HUES6 (cell line): ENCODE results near the gene ADAM8.

ENCODE experiments used
- H3K27ac ChIP-seq: 2 replicates; pipeline ENCODE4 v1.7.0; 2013; ENCODE audit warnings: low read depth, mild to moderate bottlenecking, low read length, inconsistent platforms
- H3K27me3 ChIP-seq: 2 replicates; pipeline ENCODE4 v1.6.1; 2013; ENCODE audit warnings: low read length; ENCODE audit not compliant: control insufficient read depth, insufficient read depth
- H3K36me3 ChIP-seq: 2 replicates; pipeline ENCODE4 v1.6.1; 2013; ENCODE audit warnings: low read length; ENCODE audit not compliant: control insufficient read depth, insufficient read depth
- H3K4me1 ChIP-seq: 2 replicates; pipeline ENCODE4 v1.6.1; 2013; ENCODE audit warnings: low read length; ENCODE audit not compliant: control insufficient read depth, insufficient read depth
- H3K4me3 ChIP-seq: 2 replicates; pipeline ENCODE4 v1.5.1; 2013; ENCODE audit warnings: low read depth, low read length
- H3K9ac ChIP-seq: one replicate; pipeline ENCODE4 v1.6.1; 2013; ENCODE audit warnings: mild to moderate bottlenecking, low read length
- H3K9me3 ChIP-seq: 2 replicates; pipeline ENCODE4 v1.6.1; 2013; ENCODE audit warnings: low read depth, low read length; ENCODE audit not compliant: control insufficient read depth, insufficient read depth

ADAM8 gene

DNA sequence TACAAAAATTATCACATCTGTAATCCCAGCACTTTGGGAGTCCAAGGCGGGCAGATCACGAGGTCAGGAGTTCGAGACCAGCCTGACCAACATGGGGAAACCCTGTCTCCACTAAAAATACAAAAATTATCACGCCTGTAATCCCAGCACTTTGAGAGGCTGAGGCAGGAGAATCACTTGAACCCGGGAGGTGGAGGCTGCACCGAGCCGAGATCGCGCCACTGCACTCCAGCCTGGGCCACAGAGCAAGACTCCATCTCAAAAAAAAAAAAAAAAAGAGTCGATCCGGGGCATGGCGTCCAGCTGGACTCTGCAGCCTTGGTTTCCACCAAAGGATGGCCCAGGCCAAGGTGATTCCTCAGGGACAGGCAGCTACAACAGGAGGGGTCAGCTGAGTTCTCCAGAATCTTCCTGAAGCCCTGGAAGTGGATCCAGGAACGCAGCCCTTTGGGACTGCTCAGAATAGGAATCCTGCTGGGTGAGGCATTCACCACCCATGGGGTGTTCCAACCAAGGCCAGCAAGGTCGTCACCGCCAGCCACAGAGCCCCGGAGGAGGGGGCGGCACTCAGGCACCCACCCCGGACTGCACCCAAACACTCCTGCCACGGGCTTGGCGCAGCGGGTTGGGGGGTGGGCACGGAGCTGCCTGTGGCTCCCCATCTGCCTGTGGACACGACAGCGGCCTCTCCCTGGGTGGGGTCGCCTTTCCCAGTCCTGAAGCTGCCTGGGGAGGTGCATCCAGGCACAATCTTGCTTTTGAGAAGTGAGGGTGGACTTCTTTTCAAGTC lies 58.7 kb downstream of the ADAM8 start:
- Histone ChIP-seq H3K9me3 (no peaks in the 10 kb centered on the region), H3K4me3 (no peak overlapping the region), H3K27me3 (peaks cover 5% of the 10 kb centered on the region; the same call in 1 of the 2 replicates), H3K9ac (no peak overlapping the region), H3K36me3 (no peaks in the 10 kb centered on the region), H3K27ac (no peak overlapping the region), H3K4me1 (peaks cover 9% of the 10 kb centered on the region; the same call in 1 of the 2 replicates)

DNA sequence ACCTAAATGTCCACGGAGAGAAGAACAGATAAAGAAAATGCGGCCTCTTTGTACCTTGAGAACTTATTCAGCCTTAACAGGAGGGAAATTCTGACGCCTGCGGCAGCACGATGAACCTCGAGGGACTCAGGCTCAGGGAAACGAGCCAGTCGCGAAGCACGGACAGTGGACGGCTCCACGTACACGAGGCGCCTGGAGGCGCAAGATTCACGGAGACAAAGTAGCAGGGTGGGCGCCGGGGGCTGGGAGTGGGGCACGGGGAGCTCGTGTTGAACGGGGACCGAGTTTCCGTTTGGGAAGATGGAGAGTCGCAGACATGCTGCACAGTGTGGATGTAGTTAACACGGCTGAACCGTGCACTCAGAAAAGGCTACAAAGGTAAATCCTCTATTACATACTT lies 59.9 kb downstream of the ADAM8 start:
- H3K4me1 ChIP-seq, result peaks cover 9% of the 10 kb centered on the region; the same call in 1 of the 2 replicates

GRCh38 chr10:133215586-133215985 lies 61.1 kb downstream of the ADAM8 start:
- Histone ChIP-seq H3K36me3 (0 out of 2 replicates have a peak, but pooled peaks cover 5% of the 10 kb centered on the region), H3K27me3 (no peaks in the 10 kb centered on the region), H3K9me3 (no peaks in the 10 kb centered on the region), H3K27ac (no peak overlapping the region), H3K4me3 (no peak overlapping the region), H3K4me1 (peaks cover 9% of the 10 kb centered on the region; the same call in 1 of the 2 replicates), H3K9ac (no peak overlapping the region)

More for the DNA sequence above, 59.9 kb downstream of the ADAM8 start:
- H3K9me3 ChIP-seq, result no peaks in the 10 kb centered on the region
- H3K9ac ChIP-seq, result no peak overlapping the region
- H3K4me3 ChIP-seq, result no peak overlapping the region
- peaks cover 5% of the 10 kb centered on the region; the same call in 1 of the 2 replicates for H3K27me3 ChIP-seq
- H3K36me3 ChIP-seq, result 0 out of 2 replicates have a peak, but pooled peaks cover 4% of the 10 kb centered on the region
- H3K27ac ChIP-seq, result no peak overlapping the region

GRCh38 chr10:133214468-133215410 lies 61.9 kb downstream of the ADAM8 start:
- 0 out of 2 replicates have a peak, but pooled peaks cover 5% of the 10 kb centered on the region for H3K36me3 ChIP-seq
- no peak overlapping the region for H3K4me3 ChIP-seq
- no peak overlapping the region for H3K9ac ChIP-seq
- H3K27ac ChIP-seq, result no peak overlapping the region
- no peaks in the 10 kb centered on the region for H3K27me3 ChIP-seq
- H3K9me3 ChIP-seq, result no peaks in the 10 kb centered on the region
- H3K4me1 ChIP-seq, result peaks cover 9% of the 10 kb centered on the region; the same call in 1 of the 2 replicates

- Histone ChIP-seq H3K9ac (no peak overlapping the region), H3K9me3 (no peaks in the 10 kb centered on the region), H3K36me3 (0 out of 2 replicates have a peak, but pooled peaks cover 5% of the 10 kb centered on the region), H3K4me3 (no peak overlapping the region), H3K27me3 (no peaks in the 10 kb centered on the region), H3K4me1 (peaks cover 1% of the 10 kb centered on the region; the same call in 1 of the 2 replicates), H3K27ac (no peak overlapping the region)
Measured at GRCh38 chr10:133213641-133214467, 62.8 kb downstream of the ADAM8 start.

GRCh38 chr10:133212853-133213494 lies 63.7 kb downstream of the ADAM8 start:
- H3K4me1 ChIP-seq, result no peaks in the 10 kb centered on the region
- no peaks in the 10 kb centered on the region for H3K27me3 ChIP-seq
- H3K9ac ChIP-seq, result no peak overlapping the region
- no peak overlapping the region for H3K27ac ChIP-seq
- no peak overlapping the region for H3K4me3 ChIP-seq
- H3K36me3 ChIP-seq, result 0 out of 2 replicates have a peak, but pooled peaks cover 5% of the 10 kb centered on the region
- H3K9me3 ChIP-seq, result no peaks in the 10 kb centered on the region
